Measurements from ENCODE around the gene NDUFS7.

The NDUFS7 gene

DNA sequence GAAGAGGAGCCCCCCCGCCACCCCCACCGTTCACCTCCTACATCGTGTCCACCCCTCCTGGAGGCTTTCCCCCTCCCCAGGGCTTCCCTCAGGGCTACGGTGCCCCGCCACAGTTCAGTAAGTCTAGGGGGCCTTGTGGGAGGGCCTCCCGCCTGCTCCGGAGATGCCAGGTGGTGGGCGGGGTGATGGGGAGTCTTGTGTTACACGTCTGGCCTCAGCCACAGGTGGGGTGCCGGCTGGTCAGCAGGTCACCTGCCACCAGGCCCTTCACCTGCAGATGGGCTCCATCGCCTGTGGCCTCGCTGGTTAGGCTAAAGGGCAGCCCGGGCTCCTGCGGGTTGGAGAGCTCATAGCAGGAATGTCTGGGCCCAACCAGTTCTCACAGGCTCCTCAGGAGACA lies 46.5 kb downstream of the NDUFS7 start:
- TF ChIP-seq, protein P1, sequence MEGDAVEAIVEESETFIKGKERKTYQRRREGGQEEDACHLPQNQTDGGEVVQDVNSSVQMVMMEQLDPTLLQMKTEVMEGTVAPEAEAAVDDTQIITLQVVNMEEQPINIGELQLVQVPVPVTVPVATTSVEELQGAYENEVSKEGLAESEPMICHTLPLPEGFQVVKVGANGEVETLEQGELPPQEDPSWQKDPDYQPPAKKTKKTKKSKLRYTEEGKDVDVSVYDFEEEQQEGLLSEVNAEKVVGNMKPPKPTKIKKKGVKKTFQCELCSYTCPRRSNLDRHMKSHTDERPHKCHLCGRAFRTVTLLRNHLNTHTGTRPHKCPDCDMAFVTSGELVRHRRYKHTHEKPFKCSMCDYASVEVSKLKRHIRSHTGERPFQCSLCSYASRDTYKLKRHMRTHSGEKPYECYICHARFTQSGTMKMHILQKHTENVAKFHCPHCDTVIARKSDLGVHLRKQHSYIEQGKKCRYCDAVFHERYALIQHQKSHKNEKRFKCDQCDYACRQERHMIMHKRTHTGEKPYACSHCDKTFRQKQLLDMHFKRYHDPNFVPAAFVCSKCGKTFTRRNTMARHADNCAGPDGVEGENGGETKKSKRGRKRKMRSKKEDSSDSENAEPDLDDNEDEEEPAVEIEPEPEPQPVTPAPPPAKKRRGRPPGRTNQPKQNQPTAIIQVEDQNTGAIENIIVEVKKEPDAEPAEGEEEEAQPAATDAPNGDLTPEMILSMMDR (IDR thresholded peaks at IDR 0.05; ENCODE audit: insufficient read depth, low read depth, low read length, missing control alignments) = no peak
- H3K4me3 ChIP-seq (ENCODE audit: low read length) = no peak overlapping the region

DNA sequence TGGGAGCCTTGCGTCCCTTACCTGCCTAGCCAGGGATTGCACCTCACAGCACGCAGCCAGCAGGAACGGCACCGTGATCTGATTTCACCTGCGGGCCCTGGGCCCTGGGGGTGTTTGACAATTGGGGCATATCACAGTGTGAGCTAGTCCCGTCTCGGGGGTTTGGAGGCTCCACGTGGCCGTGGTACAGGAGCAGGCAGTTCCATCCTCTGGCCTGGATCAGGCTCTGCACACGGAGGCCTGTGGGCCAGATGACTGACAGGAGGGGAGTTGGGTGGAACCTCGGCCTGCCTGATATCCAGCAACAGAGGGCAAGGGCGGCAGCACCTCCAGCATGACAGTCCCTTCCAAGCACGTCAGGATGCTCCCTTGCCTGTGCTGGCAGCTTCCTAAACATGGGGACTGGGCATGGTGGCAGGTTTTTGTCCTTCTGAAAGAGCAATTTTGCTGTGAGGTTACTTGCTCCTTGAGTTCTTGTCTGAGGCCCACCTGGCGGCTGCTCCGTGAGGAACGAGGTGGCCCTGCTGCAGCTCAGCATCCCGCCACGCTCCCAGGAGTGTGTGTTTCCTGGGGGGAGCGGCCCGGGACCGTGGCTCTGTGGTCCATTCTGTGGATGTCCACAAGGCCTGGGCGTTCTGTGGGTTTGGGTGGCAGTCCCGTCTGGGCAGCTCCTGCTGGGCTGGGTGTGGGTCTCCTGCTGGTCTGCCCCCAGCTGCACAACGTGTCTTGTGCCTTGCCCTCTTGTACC lies 48.2 kb downstream of the NDUFS7 start:
- TF ChIP-seq, protein P1 (IDR thresholded peaks at IDR 0.05; ENCODE audit: insufficient read depth, low read depth, low read length, missing control alignments) = no peak
- no peak for DNase-seq (ENCODE audit: low read depth)

More for the DNA sequence above, 46.5 kb downstream of the NDUFS7 start:
- no peak for DNase-seq (ENCODE audit: low read depth)

DNA sequence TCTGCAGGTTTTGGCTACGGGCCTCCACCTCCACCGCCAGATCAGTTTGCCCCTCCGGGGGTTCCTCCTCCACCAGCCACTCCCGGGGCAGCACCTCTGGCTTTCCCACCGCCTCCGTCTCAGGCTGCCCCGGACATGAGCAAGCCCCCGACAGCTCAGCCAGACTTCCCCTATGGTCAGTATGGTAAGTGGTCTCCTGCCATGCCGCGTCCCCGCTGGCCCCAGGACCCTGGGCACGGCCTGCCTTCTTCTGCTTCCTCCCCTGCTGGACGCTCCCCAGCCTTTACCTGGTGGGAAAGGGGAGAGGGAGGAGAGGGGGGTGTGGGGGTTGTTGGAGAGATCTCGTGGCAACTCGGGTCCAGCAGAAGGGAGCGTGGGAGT lies 48.8 kb downstream of the NDUFS7 start:
- DNase-seq (ENCODE audit: low read depth) = no peak
- no peak overlapping the region for H3K4me3 ChIP-seq (ENCODE audit: low read length)
- TF ChIP-seq, protein P1 (IDR thresholded peaks at IDR 0.05; ENCODE audit: insufficient read depth, low read depth, low read length, missing control alignments) = no peak

More for the DNA sequence above, 48.2 kb downstream of the NDUFS7 start:
- no peak overlapping the region for H3K4me3 ChIP-seq (ENCODE audit: low read length)

DNA sequence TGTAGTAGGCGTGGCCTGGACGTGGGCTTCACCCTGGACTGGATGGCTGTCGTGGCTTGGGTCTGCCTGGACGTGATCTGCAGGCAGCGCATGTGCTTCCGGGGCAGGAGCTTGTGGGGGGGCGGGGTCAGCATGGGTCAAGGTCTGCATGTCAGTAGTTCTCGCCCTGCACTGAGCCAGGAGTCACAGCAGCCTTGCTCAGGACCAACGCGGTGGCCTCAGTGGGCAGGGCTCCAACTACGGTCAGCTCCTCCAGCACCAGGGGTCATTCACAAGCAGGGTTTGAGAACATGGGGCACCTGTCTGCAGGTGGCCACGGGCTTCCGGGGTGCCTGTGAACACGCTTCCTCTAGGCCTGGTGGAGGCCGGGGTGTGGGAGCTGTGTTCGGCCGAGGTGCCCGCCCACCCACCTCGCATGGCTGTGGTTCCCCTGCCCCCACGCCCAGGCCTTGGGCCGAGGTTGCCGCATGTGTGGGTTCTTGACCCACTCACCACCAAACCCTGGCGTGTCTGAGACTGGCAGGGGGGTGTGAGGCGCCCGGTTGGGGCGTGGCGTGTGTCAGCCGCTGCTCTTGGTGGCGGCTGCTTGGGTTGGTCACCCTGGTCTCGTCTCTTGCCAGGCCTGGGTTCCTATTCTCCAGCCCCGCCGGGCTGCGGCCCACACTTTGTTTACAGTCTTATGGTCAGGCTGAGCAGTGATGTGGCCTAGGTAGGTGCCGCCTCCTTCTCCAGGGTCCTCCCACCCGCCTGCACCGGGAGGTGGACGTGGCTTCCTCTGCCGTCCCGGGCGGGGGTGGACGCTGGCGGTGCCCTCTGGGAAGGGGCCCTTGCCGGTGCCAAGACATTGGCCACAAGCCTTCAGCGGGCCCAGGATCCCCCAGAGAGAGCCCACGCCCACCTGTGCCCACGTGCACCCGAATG lies 49.7 kb downstream of the NDUFS7 start:
- no peak overlapping the region for H3K4me3 ChIP-seq (ENCODE audit: low read length)
- DNase-seq (ENCODE audit: low read depth) = no peak

DNA sequence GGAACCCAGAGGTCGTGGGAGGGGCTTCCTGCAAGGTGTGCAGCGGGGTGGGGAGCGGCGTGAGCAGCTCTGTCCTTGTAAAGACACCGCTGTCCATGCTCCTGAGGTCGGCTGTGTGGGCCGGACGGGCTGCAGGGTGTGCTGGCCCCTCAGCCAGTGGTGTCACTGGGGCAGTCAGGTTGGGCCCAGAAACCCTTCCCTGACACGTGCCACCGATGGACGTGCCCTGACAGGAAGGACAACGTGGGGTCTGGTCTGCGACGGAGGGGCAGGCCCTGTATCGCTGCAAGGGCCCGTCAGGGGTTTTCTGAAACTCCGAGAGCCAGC lies 50.3 kb downstream of the NDUFS7 start:
- no peak for DNase-seq (ENCODE audit: low read depth)
- TF ChIP-seq, protein P1 (IDR thresholded peaks at IDR 0.05; ENCODE audit: insufficient read depth, low read depth, low read length, missing control alignments) = no peak
- no peak overlapping the region for H3K4me3 ChIP-seq (ENCODE audit: low read length)

More for the DNA sequence above, 49.7 kb downstream of the NDUFS7 start:
- TF ChIP-seq, protein P1 (IDR thresholded peaks at IDR 0.05; ENCODE audit: insufficient read depth, low read depth, low read length, missing control alignments) = no peak

DNA sequence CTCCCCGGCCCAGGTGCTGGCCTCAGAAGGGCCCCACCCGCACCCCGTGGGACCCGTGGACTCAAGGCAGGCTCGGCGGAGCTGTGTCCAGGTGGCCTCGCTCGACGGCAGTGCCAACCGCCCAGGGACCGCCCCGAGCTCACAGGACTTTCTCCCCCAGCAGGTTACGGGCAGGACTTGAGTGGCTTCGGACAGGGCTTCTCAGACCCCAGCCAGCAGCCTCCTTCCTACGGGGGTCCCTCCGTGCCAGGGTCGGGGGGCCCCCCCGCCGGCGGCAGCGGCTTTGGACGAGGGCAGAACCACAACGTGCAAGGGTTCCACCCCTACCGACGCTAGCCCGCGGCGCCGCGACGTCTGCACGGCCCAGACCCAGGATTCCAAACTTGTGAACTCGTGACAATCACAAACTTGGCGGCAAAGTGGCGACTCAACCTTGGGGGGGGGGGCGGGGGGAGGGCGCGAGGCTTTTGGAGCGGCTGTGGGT lies 50.9 kb downstream of the NDUFS7 start:
- H3K4me3 ChIP-seq (ENCODE audit: low read length) = no peak overlapping the region
- DNase-seq (ENCODE audit: low read depth) = no peak
- TF ChIP-seq, protein P1 (IDR thresholded peaks at IDR 0.05; ENCODE audit: insufficient read depth, low read depth, low read length, missing control alignments) = no peak

Data from epithelial cell of esophagus (primary cell).